Measurements from ENCODE around the gene PPP1R3G. TPM values are rescaled to one million over a fixed set of nuclear protein-coding genes. Genes with fewer than 3 reads are reported as not detected.

The PPP1R3G gene
- total RNA-seq, 2 donors from 2014 or later, result 1.0 to 5.5 TPM

DNA sequence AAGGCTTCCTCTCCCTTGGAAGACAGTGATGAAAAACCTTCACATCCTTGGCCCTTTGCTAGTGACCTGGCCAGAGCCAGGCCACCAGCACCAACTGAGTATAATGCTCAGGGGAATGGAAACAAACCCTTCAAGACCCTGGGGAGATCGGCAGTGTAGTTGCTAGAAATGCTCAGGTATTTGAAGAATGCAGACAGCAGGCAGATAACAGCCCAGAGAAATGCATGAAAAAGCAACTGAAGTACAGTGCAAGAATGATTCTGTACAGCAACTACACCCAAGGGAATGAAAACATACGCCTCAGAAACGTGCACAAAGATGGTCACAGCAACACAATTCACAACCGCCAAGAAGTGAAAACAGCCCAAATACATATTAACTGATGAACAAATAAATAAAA lies 41.1 kb downstream of the PPP1R3G start:
- DNase-seq, result no peak
- Histone ChIP-seq H3K9me3 (no peaks in the 10 kb centered on the region), H3K4me3 (no peak overlapping the region), H3K36me3 (no peaks in the 10 kb centered on the region), H3K4me1 (no peaks in the 10 kb centered on the region), H3K9ac (ENCODE audit: low read depth in 2 of 2, low read length in 2 of 2) (no peak overlapping the region), H3K27me3 (no peaks in the 10 kb centered on the region), H3K27ac (no peak overlapping the region)
- intact Hi-C loops (cut with DNase I), result no loop called here
- TF ChIP-seq, protein P1, sequence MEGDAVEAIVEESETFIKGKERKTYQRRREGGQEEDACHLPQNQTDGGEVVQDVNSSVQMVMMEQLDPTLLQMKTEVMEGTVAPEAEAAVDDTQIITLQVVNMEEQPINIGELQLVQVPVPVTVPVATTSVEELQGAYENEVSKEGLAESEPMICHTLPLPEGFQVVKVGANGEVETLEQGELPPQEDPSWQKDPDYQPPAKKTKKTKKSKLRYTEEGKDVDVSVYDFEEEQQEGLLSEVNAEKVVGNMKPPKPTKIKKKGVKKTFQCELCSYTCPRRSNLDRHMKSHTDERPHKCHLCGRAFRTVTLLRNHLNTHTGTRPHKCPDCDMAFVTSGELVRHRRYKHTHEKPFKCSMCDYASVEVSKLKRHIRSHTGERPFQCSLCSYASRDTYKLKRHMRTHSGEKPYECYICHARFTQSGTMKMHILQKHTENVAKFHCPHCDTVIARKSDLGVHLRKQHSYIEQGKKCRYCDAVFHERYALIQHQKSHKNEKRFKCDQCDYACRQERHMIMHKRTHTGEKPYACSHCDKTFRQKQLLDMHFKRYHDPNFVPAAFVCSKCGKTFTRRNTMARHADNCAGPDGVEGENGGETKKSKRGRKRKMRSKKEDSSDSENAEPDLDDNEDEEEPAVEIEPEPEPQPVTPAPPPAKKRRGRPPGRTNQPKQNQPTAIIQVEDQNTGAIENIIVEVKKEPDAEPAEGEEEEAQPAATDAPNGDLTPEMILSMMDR (IDR thresholded peaks at IDR 0.05), result no peak

DNA sequence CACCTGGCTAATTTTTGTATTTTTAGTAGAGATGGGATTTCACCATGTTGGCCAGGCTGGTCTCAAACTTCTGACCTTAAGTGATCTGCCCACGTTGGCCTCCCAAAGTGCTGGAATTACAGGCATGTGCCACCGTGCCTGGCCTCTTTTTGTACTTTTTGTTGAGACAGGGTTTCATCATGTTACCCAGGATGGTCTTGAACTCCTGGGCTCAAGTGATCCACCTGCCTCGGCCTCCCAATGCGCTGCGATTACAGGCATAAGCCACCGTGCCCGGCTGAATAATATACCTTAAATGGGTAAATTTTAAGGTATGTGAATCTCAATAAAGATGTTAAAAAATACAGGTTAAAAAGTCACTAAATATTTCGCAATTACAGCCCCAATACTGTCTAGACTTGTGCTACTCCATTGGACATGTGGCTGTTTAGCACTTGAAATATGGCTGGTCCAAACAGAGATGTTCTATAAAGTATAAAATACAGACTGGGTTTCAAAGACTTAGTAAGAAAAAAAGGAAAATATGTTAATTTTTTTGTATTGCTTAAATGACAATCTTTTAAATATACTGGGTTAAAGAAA lies 42.1 kb downstream of the PPP1R3G start:
- Histone ChIP-seq H3K4me1 (no peaks in the 10 kb centered on the region), H3K36me3 (no peaks in the 10 kb centered on the region), H3K4me3 (no peak overlapping the region), H3K27ac (no peak overlapping the region), H3K27me3 (no peaks in the 10 kb centered on the region), H3K9ac (ENCODE audit: low read depth in 2 of 2, low read length in 2 of 2) (no peak overlapping the region), H3K9me3 (no peaks in the 10 kb centered on the region)
- intact Hi-C loops (cut with DNase I), result no loop called here
- no peak for DNase-seq
- TF ChIP-seq, protein P1 (IDR thresholded peaks at IDR 0.05), result no peak

GRCh38 chr6:5128351-5128750 lies 43.2 kb downstream of the PPP1R3G start:
- TF ChIP-seq, protein P1 (IDR thresholded peaks at IDR 0.05), result no peak
- Histone ChIP-seq H3K36me3 (no peaks in the 10 kb centered on the region), H3K9ac (ENCODE audit: low read depth in 2 of 2, low read length in 2 of 2) (no peak overlapping the region), H3K27me3 (no peaks in the 10 kb centered on the region), H3K4me3 (no peak overlapping the region), H3K27ac (no peak overlapping the region), H3K4me1 (no peaks in the 10 kb centered on the region), H3K9me3 (no peaks in the 10 kb centered on the region)
- intact Hi-C loops (cut with DNase I), result no loop called here
- no peak for DNase-seq

DNA sequence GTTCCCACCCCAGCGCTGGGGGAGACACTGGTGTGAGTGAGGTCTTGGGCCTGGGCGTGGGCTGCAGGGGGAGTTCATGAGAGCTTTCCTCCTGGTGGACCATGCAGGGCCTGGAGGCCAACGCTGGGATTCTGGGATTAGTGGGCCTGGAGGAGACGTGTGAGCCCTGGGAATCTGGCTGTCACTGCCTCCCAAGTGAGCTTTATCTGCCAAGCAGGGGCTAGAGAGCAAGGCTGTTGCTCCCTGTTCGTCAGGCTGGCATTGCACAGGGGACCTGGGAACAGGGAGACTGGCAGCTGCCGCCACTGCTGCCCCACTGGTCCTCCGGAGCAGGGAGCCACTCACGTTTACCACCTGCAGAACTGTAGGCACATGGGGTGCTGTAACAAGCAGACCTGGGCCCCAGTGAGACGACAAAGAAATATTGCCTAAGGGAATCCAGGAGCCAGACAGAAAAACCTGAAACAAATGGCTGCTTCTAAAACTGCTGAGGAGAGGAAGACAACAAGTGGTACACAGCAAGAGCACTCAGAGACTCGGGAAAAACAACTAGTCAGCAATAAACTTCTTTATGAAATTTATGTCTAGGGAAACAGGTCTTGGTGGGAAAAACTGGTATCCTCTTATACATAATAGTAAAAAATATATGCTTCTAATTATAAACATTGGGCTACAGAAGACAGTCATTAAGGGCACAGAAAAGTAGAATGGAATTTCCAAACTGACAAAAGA lies 45.2 kb downstream of the PPP1R3G start:
- H3K36me3 ChIP-seq, result no peaks in the 10 kb centered on the region
- H3K9ac ChIP-seq (ENCODE audit: low read depth in 2 of 2, low read length in 2 of 2), result no peak overlapping the region
- H3K27me3 ChIP-seq, result no peaks in the 10 kb centered on the region
- no peaks in the 10 kb centered on the region for H3K9me3 ChIP-seq
- TF ChIP-seq, protein P1 (IDR thresholded peaks at IDR 0.05), result no peak
- H3K4me1 ChIP-seq, result no peaks in the 10 kb centered on the region
- H3K4me3 ChIP-seq, result no peak overlapping the region
- no peak for DNase-seq
- H3K27ac ChIP-seq, result no peak overlapping the region
- intact Hi-C loops (cut with DNase I), result no loop called here

DNA sequence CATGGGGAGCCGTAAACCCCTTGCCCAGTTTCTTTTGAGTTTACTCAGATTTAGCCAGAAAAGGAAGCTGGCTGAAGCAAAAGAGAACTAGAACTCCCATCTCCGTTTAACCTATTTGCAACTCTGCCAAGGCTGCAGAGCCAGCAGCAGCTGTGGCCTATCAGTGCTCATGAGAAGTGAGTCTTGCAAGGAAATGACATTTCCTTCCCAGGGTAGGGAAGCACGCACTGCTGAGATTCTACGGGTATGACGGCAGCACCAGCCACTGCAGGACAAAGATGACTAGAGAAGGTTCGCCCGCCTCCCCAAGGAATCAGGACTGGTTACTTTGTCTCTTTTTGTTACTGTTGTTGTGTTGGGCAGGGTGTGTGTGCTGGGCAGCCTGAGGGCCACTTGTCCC lies 47.6 kb downstream of the PPP1R3G start:
- H3K4me1 ChIP-seq, result no peaks in the 10 kb centered on the region
- intact Hi-C loops (cut with DNase I), result no loop called here
- no peak overlapping the region for H3K9ac ChIP-seq (ENCODE audit: low read depth in 2 of 2, low read length in 2 of 2)

More for the DNA sequence above, 47.6 kb downstream of the PPP1R3G start:
- H3K36me3 ChIP-seq, result no peaks in the 10 kb centered on the region
- no peak overlapping the region for H3K4me3 ChIP-seq
- H3K9me3 ChIP-seq, result no peaks in the 10 kb centered on the region
- H3K27me3 ChIP-seq, result no peaks in the 10 kb centered on the region
- peak; percentile 47 for DNase-seq
- no peak overlapping the region for H3K27ac ChIP-seq
- TF ChIP-seq, protein P1 (IDR thresholded peaks at IDR 0.05), result no peak

Measured in colonic mucosa (tissue), 4 donors.